Measurements from ENCODE around the gene B4GALT1. TPM values are rescaled to one million over a fixed set of nuclear protein-coding genes. Genes with fewer than 3 reads are reported as not detected.
"Not testable (repeated sequence)": the region's sequence is repeated elsewhere in the genome, so short reads cannot be mapped to it uniquely, and the experiment has no call there.

The B4GALT1 gene
- total RNA-seq, 1 donor: 41.0 TPM

DNA sequence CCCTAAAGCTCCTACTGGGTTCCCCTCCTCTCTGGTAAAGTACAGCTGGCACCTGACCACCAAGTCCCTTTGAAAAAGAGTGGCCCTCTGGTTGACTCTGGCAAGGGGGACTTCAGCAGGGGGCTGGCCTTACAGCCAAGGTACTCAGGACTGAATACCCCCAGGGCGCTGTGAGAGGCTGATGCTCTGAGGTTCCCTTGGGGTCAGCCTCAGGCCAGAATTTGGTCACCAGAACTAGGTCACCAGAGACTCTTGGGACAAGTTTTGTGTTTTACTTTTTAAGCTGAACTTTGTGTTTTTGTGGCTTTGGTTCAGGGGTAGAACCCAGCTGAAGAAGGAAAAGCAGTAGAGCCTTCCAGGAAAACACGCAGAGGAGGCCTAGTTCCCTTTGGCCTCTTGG, 67.4 kb downstream of the B4GALT1 start:
- TF ChIP-seq CTCF (IDR thresholded peaks at IDR 0.05; ENCODE audit: insufficient read depth, low read length): no peak
- no peak for DNase-seq (ENCODE audit: low read depth)
- H3K4me3 ChIP-seq (ENCODE audit: low read depth, low read length): no peak overlapping the region

DNA sequence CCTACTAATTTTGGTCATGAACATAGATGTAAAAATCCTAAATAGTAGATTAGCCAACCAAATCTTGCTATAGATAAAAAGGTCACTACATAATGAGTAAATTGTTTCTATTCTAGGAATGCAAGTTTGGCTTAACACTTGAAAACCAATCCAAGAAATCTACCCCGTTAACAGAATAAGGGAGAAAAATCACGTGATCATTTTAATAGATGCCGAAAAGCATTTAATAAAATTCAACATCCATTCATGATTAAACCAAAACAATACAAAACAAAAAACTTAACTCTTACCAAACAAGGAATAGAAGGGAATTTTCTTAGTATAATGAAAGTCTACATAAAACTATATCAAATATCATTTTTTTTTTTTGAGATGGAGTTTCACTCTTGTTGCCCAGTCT, 69.9 kb downstream of the B4GALT1 start:
- H3K4me3 ChIP-seq (ENCODE audit: low read depth, low read length): no peak overlapping the region
- no peak for DNase-seq (ENCODE audit: low read depth)
- no peak for TF ChIP-seq CTCF (IDR thresholded peaks at IDR 0.05; ENCODE audit: insufficient read depth, low read length)

GRCh38 chr9:33092634-33093033, 74.5 kb downstream of the B4GALT1 start:
- no peak for TF ChIP-seq CTCF (IDR thresholded peaks at IDR 0.05; ENCODE audit: insufficient read depth, low read length)
- DNase-seq (ENCODE audit: low read depth): no peak
- no peak overlapping the region for H3K4me3 ChIP-seq (ENCODE audit: low read depth, low read length)

DNA sequence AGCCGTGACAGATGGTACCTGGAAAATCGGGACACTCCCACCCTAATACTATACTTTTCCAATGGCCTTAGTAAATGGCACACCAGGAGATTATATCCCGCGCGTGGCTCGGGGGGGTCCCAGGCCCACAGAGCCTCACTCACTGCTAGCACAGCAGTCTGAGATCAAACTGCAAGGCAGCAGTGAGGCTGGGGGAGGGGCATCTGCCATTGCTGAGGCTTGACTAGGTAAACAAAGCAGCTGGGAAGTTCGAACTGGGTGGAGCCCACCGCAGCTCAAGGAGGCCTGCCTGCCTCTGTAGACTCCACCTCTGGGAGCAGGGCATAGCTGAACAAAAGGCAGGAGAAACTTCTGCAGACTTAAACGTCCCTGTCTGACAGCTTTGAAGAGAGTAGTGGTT, 81.5 kb downstream of the B4GALT1 start:
- not testable (repeated sequence) for DNase-seq (ENCODE audit: low read depth); H3K4me3 ChIP-seq (ENCODE audit: low read depth, low read length)

- no peak for DNase-seq (ENCODE audit: low read depth)
- H3K4me3 ChIP-seq (ENCODE audit: low read depth, low read length): no peak overlapping the region
- TF ChIP-seq CTCF (IDR thresholded peaks at IDR 0.05; ENCODE audit: insufficient read depth, low read length): no peak
Observed at GRCh38 chr9:33082538-33083326, 84.4 kb downstream of the B4GALT1 start.

- DNase-seq (ENCODE audit: low read depth): no peak
- TF ChIP-seq CTCF (IDR thresholded peaks at IDR 0.05; ENCODE audit: insufficient read depth, low read length): no peak
Observed at GRCh38 chr9:33082128-33082527, 85.0 kb downstream of the B4GALT1 start.

GRCh38 chr9:33081128-33081851, 85.8 kb downstream of the B4GALT1 start:
- peak overlapping the region; percentile 36 for H3K4me3 ChIP-seq (ENCODE audit: low read depth, low read length)
- TF ChIP-seq CTCF (IDR thresholded peaks at IDR 0.05; ENCODE audit: insufficient read depth, low read length): peak; percentile 72
- peak; percentile 96 for DNase-seq (ENCODE audit: low read depth)

More at GRCh38 chr9:33082128-33082527, 85.0 kb downstream of the B4GALT1 start:
- no peak overlapping the region for H3K4me3 ChIP-seq (ENCODE audit: low read depth, low read length)
